Endothelial cell of umbilical vein (primary cell): ENCODE measurements around the gene FBXL17.

Experiments used
- CTCF ChIP-seq, 2 donors: IDR thresholded peaks; 1 replicate in 1 of 2; 2 replicates in 1 of 2; pipeline ENCODE4 v1.5.1; 2011; ENCODE audit warnings: low read length in 2 of 2, mild to moderate bottlenecking in 2 of 2, moderate library complexity in 2 of 2, control low read depth in 1 of 2, inconsistent platforms in 1 of 2, low read depth in 1 of 2; ENCODE audit not compliant: insufficient read depth in 1 of 2; ENCODE audit errors: extremely low read depth in 1 of 2
- EZH2 ChIP-seq: IDR thresholded peaks from 2 replicates; pipeline ENCODE4 v1.6.1; 2012; ENCODE audit warnings: borderline replicate concordance, low read depth, mild to moderate bottlenecking, moderate library complexity, low read length, inconsistent platforms; ENCODE audit not compliant: severe bottlenecking
- POLR2A ChIP-seq: IDR thresholded peaks from 2 replicates; pipeline ENCODE4 v1.6.1; 2012; ENCODE audit warnings: low read depth, mild to moderate bottlenecking, control low read depth, low read length
- POLR2AphosphoS5 ChIP-seq: IDR thresholded peaks from 2 replicates; pipeline ENCODE4 v1.6.1; 2012; ENCODE audit warnings: low read depth, mild to moderate bottlenecking, control low read depth, low read length, moderate library complexity; ENCODE audit not compliant: insufficient read depth

GRCh38 chr5:108122702-108123101, 259.2 kb downstream of the FBXL17 start:
- no peak for TF ChIP-seq EZH2
- TF ChIP-seq POLR2AphosphoS5: no peak
- TF ChIP-seq CTCF (IDR thresholded peaks at IDR 0.05; ENCODE audit: extremely low read depth in 1 of 2, insufficient read depth in 1 of 2, low read depth in 1 of 2, low read length in 2 of 2): no peak
- no peak for TF ChIP-seq POLR2A
